Measurements from ENCODE around the gene INVS.

The INVS gene

DNA sequence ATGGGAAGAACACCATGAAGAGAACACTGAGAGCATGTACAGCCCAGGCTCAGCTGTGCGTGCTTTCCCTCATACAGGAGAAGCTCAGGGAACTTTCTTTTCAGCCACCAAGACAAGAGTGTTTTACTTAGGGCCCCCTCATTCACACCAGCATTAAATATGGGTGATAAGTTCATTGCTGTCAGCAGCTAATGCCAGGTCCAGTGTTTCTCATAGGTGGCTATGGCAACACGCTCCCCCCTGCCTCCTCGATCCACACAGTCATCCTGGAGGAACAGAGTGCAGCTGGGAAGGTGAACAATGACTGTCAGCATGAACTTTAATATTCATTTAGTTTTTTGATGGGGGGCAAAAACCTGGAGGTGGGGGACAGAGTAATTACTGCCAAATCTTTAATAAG is 199.3 kb downstream of the INVS start:
- H3K4me3 ChIP-seq (ENCODE audit: low read depth, low read length, poor library complexity, severe bottlenecking): no peak overlapping the region
- H3K4me1 ChIP-seq (ENCODE audit: insufficient read depth, low read length, severe bottlenecking): no peaks in the 10 kb centered on the region
- no peaks in the 10 kb centered on the region for H3F3A ChIP-seq (ENCODE audit: insufficient read depth, low read length)
- no peaks in the 10 kb centered on the region for H4K20me1 ChIP-seq (ENCODE audit: insufficient read depth, low read length)
- H3K9me2 ChIP-seq (ENCODE audit: low read depth, low read length): no peaks in the 10 kb centered on the region
- no peak overlapping the region for H3K4me2 ChIP-seq (ENCODE audit: low read length)
- no peak for TF ChIP-seq EZH2 (IDR thresholded peaks at IDR 0.05; ENCODE audit: borderline replicate concordance, low read length)
- TF ChIP-seq, protein P1, sequence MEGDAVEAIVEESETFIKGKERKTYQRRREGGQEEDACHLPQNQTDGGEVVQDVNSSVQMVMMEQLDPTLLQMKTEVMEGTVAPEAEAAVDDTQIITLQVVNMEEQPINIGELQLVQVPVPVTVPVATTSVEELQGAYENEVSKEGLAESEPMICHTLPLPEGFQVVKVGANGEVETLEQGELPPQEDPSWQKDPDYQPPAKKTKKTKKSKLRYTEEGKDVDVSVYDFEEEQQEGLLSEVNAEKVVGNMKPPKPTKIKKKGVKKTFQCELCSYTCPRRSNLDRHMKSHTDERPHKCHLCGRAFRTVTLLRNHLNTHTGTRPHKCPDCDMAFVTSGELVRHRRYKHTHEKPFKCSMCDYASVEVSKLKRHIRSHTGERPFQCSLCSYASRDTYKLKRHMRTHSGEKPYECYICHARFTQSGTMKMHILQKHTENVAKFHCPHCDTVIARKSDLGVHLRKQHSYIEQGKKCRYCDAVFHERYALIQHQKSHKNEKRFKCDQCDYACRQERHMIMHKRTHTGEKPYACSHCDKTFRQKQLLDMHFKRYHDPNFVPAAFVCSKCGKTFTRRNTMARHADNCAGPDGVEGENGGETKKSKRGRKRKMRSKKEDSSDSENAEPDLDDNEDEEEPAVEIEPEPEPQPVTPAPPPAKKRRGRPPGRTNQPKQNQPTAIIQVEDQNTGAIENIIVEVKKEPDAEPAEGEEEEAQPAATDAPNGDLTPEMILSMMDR (IDR thresholded peaks at IDR 0.05; ENCODE audit: low read length): no peak
- no peaks in the 10 kb centered on the region for H3K9me3 ChIP-seq (ENCODE audit: low read length)
- no peaks in the 10 kb centered on the region for H3K79me2 ChIP-seq (ENCODE audit: insufficient read depth, low read length)
- H3K36me3 ChIP-seq (ENCODE audit: insufficient read depth, low read length): peaks cover 70% of the 10 kb centered on the region
- H2AFZ ChIP-seq (ENCODE audit: low read length): no peak overlapping the region
- H3K27me3 ChIP-seq (ENCODE audit: insufficient read depth, low read length): no peaks in the 10 kb centered on the region
- no peak overlapping the region for H3K9ac ChIP-seq (ENCODE audit: low read length)
- H3K27ac ChIP-seq (ENCODE audit: low read depth, low read length, poor library complexity, severe bottlenecking): no peak overlapping the region

DNA sequence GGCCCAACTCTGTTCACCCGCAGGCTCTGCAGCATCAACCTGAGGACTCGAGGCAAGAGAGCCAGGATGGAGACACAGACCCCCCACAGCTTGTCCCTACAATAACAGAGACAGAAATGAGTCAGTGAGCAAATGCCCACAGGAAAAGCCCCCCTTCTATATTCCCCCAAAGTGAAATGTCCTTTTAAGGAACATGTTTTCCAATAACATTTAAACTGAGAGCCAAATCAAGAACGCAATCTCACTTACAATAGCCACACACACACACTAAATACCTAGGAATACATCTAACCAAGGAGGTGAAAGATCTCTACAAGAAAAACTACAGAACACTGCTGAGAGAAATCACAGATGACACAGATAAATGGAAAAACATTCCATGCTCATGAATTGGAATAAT is 204.7 kb downstream of the INVS start:
- Histone ChIP-seq H3K27me3 (ENCODE audit: insufficient read depth, low read length) (no peaks in the 10 kb centered on the region), H3K4me2 (ENCODE audit: low read length) (no peak overlapping the region), H3K9ac (ENCODE audit: low read length) (no peak overlapping the region), H3K79me2 (ENCODE audit: insufficient read depth, low read length) (no peaks in the 10 kb centered on the region), H2AFZ (ENCODE audit: low read length) (no peak overlapping the region), H3K36me3 (ENCODE audit: insufficient read depth, low read length) (peaks cover 99% of the 10 kb centered on the region), H3K9me2 (ENCODE audit: low read depth, low read length) (no peaks in the 10 kb centered on the region), H4K20me1 (ENCODE audit: insufficient read depth, low read length) (no peaks in the 10 kb centered on the region), H3K9me3 (ENCODE audit: low read length) (peaks cover 2% of the 10 kb centered on the region; the same call in 1 of the 2 replicates), H3F3A (ENCODE audit: insufficient read depth, low read length) (no peaks in the 10 kb centered on the region), H3K4me1 (ENCODE audit: insufficient read depth, low read length, severe bottlenecking) (no peaks in the 10 kb centered on the region), H3K27ac (ENCODE audit: low read depth, low read length, poor library complexity, severe bottlenecking) (no peak overlapping the region), H3K4me3 (ENCODE audit: low read depth, low read length, poor library complexity, severe bottlenecking) (no peak overlapping the region)
- TF ChIP-seq EZH2 (IDR thresholded peaks at IDR 0.05; ENCODE audit: borderline replicate concordance, low read length): no peak
- TF ChIP-seq, protein P1 (IDR thresholded peaks at IDR 0.05; ENCODE audit: low read length): no peak

GRCh38 chr9:100306283-100306682 is 207.2 kb downstream of the INVS start:
- H3K27me3 ChIP-seq (ENCODE audit: insufficient read depth, low read length): no peaks in the 10 kb centered on the region
- H3K9me3 ChIP-seq (ENCODE audit: low read length): peaks cover 2% of the 10 kb centered on the region; the same call in 1 of the 2 replicates
- no peaks in the 10 kb centered on the region for H3K9me2 ChIP-seq (ENCODE audit: low read depth, low read length)
- 0 out of 2 replicates have a peak, but pooled peaks cover 3% of the 10 kb centered on the region for H3K79me2 ChIP-seq (ENCODE audit: insufficient read depth, low read length)
- H3F3A ChIP-seq (ENCODE audit: insufficient read depth, low read length): no peaks in the 10 kb centered on the region
- no peak overlapping the region for H3K9ac ChIP-seq (ENCODE audit: low read length)
- H4K20me1 ChIP-seq (ENCODE audit: insufficient read depth, low read length): no peaks in the 10 kb centered on the region
- no peak overlapping the region for H3K27ac ChIP-seq (ENCODE audit: low read depth, low read length, poor library complexity, severe bottlenecking)
- H3K4me1 ChIP-seq (ENCODE audit: insufficient read depth, low read length, severe bottlenecking): no peaks in the 10 kb centered on the region
- H3K36me3 ChIP-seq (ENCODE audit: insufficient read depth, low read length): peaks cover 100% of the 10 kb centered on the region
- no peak for TF ChIP-seq EZH2 (IDR thresholded peaks at IDR 0.05; ENCODE audit: borderline replicate concordance, low read length)
- TF ChIP-seq, protein P1 (IDR thresholded peaks at IDR 0.05; ENCODE audit: low read length): no peak
- H2AFZ ChIP-seq (ENCODE audit: low read length): no peak overlapping the region
- no peak overlapping the region for H3K4me2 ChIP-seq (ENCODE audit: low read length)
- no peak overlapping the region for H3K4me3 ChIP-seq (ENCODE audit: low read depth, low read length, poor library complexity, severe bottlenecking)

Measured in OCI-LY1 (cell line).